ENCODE data around the gene ALG14.

GRCh38 chr1:94963864-94964263, 108.9 kb downstream of the ALG14 start:
- TF ChIP-seq ZNF311 (tag by site-specific recombination; IDR thresholded peaks at IDR 0.05; ENCODE audit: borderline replicate concordance) (no peak), ZNF560 (tag by site-specific recombination; IDR thresholded peaks at IDR 0.05; ENCODE audit: borderline replicate concordance) (no peak), CTCF (tag by site-specific recombination; IDR thresholded peaks at IDR 0.05) (no peak)

Data from HEK293 (cell line).